HG02884 (cell line): Measurements from ENCODE around the gene AWAT1.
A peak's percentile ranks its signal among the peaks of the same experiment; 100 is the strongest.
"Not testable (repeated sequence)": the region's sequence is repeated elsewhere in the genome, so short reads cannot be mapped to it uniquely, and the experiment has no call there.

Experiments used
- ATAC-seq: cut with Tn5 transposase; IDR thresholded peaks from one replicate; pipeline ENCODE4 v1.9.1; 2021; ENCODE audit warnings: mild to moderate bottlenecking, moderate library complexity; ENCODE audit not compliant: unreplicated experiment

AWAT1 gene

DNA sequence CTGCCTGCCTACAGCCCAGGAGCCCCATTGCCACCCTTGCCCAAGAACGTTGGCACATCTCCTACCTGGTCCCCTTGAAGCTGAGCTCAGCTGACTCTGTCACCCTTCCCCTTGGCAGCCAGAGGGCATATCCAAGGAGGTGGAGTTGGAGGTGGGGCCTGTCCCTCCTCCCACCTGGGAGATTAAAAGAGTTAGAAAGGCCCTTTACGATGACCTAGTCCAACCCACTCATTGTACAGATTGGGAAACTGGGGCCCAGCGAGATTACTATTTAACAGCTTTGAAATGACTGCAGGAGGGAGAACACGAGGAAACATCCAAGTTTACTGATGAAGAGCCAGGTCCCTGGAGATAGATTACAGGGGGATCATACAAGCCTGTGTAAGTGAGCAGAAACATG lies 25.6 kb downstream of the AWAT1 start, which contains the start of gene P2RY4:
Gene P2RY4 (minus strand): TSS at position 101 of the 400 bp plus-strand sequence. CDS start 580 bp downstream, outside the sequence.
- ATAC-seq = no peak

DNA sequence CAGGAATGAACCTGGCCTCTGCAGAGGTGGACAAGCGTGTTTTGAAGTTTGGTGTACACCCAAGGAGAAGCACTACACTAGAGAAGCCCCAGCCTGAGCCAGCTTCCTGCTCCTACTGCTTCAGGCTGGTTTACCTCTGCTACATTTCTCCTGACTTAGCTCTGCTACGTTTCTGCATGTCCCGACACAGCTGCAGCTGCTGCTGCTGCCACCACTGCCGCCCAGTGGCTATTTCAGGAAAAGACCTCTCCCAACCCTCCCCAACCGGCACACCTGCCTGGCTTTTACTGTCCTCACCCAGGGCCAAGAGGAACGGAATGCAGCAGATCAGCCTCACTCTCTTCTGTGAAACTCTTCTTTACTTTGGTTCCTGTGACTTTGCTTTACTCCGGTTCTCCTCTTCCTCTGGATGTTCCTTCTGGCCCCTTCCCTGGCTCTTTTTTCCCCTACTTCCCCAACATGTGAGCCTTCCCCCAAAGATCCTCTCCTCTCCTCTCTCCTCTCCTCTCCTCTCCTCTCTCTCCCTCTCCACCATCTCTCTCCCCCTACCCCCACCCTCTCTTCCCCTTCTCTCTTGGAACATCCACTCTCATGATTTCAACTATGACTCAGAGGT lies 28.6 kb downstream of the AWAT1 start:
- ATAC-seq = peak; percentile 54

DNA sequence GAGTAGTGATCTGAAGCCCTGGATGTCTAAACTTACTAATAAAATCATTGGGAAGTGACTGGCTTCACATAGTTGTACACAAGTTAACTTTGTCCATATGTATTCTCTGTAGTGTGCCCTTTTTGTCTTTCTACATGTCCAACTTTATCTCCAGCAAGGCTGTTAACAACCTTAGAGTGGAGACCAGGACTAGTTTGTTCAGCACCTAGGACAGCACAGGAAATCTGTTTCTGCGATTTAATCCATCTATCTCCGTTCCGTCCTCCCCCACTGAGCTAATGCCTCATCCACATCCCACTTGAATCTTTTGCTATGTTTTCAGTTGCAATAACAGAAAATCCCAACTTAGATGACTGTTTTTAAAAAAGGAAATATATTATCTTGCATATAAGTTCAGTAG lies 30.3 kb downstream of the AWAT1 start:
- no peak for ATAC-seq

DNA sequence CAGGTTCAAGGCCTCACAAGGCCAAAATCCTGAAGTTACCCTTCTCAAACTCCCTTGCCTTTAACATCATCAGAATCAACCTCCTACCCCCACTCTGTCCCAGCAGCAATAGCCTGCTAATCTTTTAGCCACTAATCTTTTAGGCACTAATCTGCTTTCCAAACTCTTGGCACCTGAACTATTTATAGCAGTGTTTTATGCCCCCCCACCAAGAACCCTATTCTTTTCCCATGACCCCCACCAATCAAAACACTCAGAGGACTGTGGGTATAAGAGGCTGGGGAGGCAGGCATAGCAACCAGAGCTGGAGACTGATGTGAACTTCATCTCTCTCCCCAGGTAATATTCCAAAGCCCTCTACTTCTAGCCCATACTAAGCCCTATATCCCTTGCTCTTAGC lies 33.6 kb downstream of the AWAT1 start, which contains the start of gene ARR3:
Gene ARR3 (plus strand): TSS at position 301 of the 400 bp plus-strand sequence. CDS start 1,052 bp downstream, outside the sequence.
- no peak for ATAC-seq

DNA sequence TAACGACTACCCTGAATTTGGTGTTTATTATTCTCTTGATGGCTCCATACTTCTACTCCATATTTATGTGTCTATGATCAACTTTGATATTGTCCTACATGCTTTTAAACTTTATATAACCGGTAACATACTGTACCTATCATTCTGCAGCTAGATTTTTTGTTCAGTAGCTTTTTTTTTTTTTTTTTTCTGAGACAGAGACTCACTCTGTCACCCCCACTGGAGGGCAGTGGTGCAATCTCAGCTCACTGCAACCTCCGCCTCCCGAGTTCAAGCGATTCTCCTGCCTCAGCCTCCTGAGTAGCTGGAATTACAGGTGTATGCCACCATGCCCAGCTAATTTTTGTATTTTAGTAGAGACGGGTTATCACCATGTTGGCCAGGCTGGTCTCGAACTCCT lies 39.6 kb downstream of the AWAT1 start:
- ATAC-seq = not testable (repeated sequence)

DNA sequence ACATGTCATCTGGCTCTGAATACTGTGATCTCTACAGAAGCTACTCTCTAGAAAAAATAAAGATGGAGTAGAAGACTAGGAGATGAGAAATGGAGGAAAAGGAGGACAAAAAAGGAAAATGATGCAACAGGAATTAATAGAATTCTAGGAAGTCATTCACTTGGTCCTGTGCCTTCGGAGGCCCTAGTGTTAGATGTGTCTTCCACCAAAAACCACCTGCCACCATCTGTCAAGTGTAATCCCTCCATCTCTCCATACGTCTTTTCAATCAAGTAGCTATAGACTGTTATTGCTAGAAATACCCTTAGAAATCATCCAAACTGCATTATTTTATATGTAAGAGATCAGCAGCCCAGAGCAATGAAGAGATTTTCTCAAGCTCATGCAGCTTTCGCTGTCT lies 44.6 kb downstream of the AWAT1 start:
- ATAC-seq = no peak

DNA sequence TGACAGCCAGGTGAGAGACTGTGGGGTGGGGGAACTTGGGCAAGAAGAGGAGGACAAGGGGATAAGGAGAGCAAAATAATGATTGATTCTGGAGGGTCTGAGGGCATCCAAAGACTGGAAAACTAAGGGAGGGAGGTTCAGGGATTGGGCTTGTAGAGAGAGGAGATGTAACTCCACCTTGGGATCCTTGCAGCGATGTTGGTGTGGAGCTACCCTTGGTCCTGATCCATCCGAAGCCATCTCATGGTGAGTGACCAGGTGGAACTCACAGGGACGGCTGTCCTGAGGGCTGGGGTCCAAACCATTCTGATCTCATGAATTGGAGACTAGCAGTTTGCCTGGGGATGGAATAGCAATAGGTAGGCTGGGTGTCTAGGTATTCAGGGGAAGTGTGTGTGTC lies 46.1 kb downstream of the AWAT1 start:
- ATAC-seq = no peak

DNA sequence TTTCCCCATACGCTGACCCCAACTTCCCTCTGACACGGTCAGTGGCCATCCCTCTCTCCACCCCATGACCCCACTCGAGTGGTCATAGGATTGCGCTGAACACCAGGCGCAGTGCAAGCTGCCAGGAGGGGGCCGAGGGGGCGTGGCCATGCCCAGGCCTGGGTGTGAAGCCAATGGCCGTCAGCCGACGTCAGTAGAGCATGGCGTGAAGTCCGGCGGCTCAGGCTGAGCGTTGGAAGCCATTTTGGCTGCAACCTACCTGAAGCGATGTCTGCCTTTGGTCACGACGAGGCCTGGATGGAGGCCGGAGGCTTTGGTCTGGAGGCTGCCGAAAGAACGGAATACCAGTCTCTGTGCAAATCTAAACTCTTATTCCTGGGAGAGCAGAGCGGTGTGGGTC lies 47.5 kb downstream of the AWAT1 start, which contains the start of gene RAB41:
Gene RAB41 (plus strand): TSS at position 222 of the 400 bp plus-strand sequence. CDS start 46 bp downstream, at position 268.
- no peak for ATAC-seq

DNA sequence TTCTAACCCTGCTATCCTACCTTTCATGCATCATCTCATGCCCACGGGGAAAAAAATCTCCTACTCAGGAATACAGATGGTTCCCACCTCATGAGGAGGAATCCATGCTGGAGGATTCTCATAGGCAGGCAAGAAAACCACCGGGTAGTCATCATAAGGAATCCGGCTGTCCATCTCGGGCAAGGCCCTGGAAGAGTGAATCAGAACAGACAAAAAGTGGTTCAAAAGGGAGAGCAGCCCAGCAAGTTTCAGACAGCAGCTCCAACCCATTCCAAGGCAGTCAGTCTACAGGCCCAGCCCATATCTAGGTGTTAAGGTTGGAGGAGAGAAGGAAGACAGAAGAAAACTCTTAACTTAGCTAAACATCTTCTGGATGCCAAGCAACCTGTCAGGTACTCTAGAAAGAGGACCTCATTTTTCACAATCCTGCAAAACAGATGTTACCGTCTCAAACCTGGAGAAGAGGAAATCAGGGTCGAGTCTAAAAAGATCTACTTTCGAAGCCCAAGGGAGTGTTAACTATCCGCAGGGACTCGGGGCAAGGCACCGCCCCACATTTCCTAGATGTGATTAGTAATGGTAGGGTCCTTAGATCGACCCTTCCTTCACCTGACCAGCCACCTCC lies 54.8 kb downstream of the AWAT1 start:
- no peak for ATAC-seq
